Epithelial cell of proximal tubule (primary cell): ENCODE measurements around the gene CAPNS1. TPM values are rescaled to one million over a fixed set of nuclear protein-coding genes. Genes with fewer than 3 reads are reported as not detected.

ENCODE experiments used
- DNase-seq: peaks from one replicate; pipeline ENCODE4 v3.0.0-alpha.2; 2011; ENCODE audit warnings: low read depth
- H3K4me3 ChIP-seq: 2 replicates; pipeline ENCODE4 v1.5.1; 2011; ENCODE audit warnings: low read depth, mild to moderate bottlenecking, low read length
- CTCF ChIP-seq: conservative IDR thresholded peaks from 2 replicates; pipeline ENCODE4 v1.5.1; 2012; ENCODE audit warnings: low read depth, mild to moderate bottlenecking, low read length
- total RNA-seq: library from RNA; depleted of rRNA; stranded (reverse); fragments of >200 nt; gene quantifications from 2 replicates; pipeline ENCODE4 v1.2.3, GENCODE V29; 2015

The CAPNS1 gene
- total RNA-seq, 1 donor from 2014 or later = 267 TPM

GRCh38 chr19:36099166-36099785 is 40.6 kb upstream of the CAPNS1 start:
- H3K4me3 ChIP-seq = no peak overlapping the region
- DNase-seq = no peak
- no peak for TF ChIP-seq CTCF

DNA sequence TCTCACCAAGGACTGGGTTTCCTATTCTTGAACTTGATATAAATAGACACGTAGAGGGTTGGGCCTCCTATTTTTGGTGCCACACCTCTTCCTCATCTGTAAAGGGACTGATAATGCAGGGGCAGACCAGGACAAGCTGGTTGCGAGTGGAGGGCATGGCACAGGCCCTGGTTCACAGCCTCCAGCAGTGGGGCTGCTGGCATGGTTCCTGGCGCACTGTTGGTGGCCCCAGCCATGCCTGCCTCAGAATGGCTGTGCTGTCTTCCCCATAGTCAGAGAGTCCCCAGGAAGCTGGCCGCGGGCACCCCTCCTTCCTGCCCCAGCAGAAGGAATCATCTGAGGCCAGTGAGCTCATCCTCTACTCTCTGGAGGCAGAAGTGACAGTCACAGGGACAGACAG is 39.4 kb upstream of the CAPNS1 start:
- no peak for DNase-seq
- H3K4me3 ChIP-seq = no peak overlapping the region
- no peak for TF ChIP-seq CTCF

GRCh38 chr19:36101550-36102327 is 38.1 kb upstream of the CAPNS1 start:
- H3K4me3 ChIP-seq = no peak overlapping the region
- no peak for TF ChIP-seq CTCF
- DNase-seq = no peak

DNA sequence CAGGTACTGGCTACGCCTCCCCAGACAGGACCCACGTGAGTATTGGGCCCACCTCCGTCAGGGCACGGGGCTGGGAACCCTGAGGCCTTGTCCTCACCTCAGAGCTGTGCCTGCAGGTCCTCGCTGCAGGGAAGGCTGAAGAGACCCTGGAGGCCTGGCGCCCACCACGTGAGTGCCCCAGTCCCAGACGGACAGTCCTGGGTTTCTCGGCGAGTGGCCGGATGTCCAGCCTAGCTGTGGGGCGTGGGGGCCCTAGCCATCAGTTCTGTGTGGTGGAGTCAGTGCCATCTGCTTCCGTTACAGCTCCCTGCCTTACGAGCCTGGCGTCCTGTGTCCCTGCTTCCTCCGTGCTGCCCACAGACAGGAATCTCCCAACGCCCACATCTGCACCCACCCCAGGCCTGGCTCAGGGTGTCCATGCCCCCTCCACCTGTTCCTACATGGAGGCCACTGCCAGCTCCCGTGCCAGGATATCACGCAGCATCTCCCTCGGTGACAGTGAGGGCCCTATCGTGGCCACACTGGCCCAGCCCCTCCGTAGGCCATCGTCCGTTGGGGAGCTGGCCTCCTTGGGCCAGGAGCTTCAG is 36.7 kb upstream of the CAPNS1 start:
- no peak for TF ChIP-seq CTCF
- H3K4me3 ChIP-seq = no peak overlapping the region
- DNase-seq = no peak

DNA sequence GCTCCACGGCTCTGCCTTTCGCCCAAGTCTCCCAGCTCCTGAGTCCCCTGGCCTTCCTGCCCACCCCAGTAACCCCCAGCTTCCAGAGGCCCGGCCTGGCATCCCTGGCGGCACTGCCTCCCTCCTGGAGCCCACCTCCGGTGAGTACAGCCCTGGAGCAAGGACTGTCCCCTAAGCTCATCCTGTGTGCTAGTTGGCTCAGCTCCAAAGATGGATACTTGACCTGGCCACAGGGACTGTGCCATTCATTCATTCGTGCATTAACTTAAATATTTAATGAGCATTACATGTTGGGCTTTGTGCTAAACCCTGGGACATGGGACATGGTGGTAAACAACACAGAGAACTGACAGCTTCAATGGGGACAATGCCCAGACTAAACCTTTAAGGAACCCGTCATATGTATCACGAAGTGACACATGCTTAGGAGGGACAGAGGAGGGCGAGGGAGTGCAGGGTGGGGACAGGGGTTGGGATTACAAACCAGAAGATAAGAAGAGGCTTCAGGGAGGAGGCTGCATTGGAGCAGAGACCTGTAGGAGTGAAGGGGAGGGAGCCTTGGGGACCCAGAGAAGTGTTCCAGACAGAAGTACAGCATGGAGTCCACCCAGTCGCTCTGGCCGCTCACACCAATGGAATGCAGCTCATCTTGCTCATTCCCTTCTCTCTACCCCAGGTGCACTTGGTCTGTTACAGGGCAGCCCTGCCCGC is 35.9 kb upstream of the CAPNS1 start:
- no peak overlapping the region for H3K4me3 ChIP-seq
- no peak for DNase-seq
- TF ChIP-seq CTCF = no peak

GRCh38 chr19:36106441-36106840 is 33.4 kb upstream of the CAPNS1 start:
- H3K4me3 ChIP-seq = no peak overlapping the region
- no peak for DNase-seq
- no peak for TF ChIP-seq CTCF
